Panc1 (cell line): ENCODE results near the gene MICALL2. TPM values are rescaled to one million over a fixed set of nuclear protein-coding genes. Genes with fewer than 3 reads are reported as not detected.

Experiments used
- total RNA-seq: library from RNA; stranded (reverse); gene quantifications from one replicate; pipeline ENCODE4 v1.2.1, GENCODE V29; 2021; ENCODE audit not compliant: unreplicated experiment

Gene MICALL2
- total RNA-seq, 1 experiment from 2014 or later, result 144 TPM

Other genes with a start within 250 kb of the MICALL2 start
- gene UNCX, start 226.6 kb downstream of the MICALL2 start, total RNA-seq, result not detected
- gene INTS1, start 44.9 kb upstream of the MICALL2 start, total RNA-seq, result 173 TPM
- 125 TPM for gene MAFK, start 71.2 kb upstream of the MICALL2 start, total RNA-seq
- 9.2 TPM for gene TMEM184A, start 96.7 kb upstream of the MICALL2 start, total RNA-seq
- gene PSMG3, start 110.6 kb upstream of the MICALL2 start, total RNA-seq, result 59.4 TPM
- 39.0 TPM for gene ELFN1, start 210.8 kb upstream of the MICALL2 start, total RNA-seq